GF-D8 (cell line): ENCODE measurements around the gene RSPH1.

Experiments used
- DNase-seq: peaks from one replicate; lab custom pipeline; 2025; lab: John Stamatoyannopoulos, UW

Gene RSPH1

GRCh38 chr21:42429856-42430255, 66.2 kb downstream of the RSPH1 start:
- no peak for DNase-seq

DNA sequence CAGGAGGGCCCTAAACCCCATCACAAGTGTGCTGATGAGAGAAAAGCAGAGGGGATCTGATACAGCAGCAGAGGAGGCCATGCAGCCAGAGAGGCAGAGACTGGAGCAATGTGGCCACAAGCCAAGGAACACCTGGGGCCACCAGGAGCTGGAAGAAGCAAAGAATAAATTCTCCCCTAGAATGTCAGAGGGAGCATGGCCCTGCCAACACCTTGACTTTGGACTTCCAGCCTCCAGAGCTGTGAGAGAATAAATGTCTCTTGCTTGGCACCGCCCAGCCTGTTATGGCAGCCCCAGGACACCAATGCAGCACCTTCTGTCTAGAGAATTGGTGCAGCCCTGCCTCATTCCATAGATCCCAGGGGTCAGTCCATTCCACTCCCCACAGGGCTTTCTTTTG, 67.0 kb downstream of the RSPH1 start:
- no peak for DNase-seq

DNA sequence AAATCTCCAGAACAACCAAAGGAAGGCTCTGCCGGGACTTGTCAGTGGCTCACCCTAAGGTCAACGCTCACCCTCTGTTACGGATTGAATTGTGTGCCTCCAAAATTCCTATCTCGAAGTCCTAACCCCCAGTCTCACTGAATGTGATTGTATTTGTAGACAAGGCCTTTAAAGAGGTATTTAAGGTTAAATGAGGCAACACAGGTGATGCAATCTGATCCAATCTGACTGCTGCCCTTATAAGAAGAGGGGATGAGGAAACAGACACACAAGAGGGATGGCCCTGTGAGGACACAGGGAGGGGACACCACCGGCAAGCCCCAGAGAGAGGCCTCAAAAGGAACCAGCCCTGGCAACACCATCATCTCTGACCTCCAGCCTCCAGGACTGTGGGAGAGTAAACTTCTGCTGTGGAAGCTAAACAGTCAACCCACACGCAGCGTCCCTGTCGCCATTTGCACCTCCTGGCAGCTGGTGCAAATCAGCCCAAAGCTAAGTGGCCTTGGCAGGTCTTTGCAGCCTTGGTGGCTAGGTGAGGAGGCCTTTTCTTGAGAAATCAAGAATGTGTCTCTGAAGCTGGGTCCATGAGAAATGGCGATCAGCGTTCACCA, 68.1 kb downstream of the RSPH1 start:
- DNase-seq, result peak; percentile 25

GRCh38 chr21:42426876-42427480, 69.0 kb downstream of the RSPH1 start:
- DNase-seq, result no peak

DNA sequence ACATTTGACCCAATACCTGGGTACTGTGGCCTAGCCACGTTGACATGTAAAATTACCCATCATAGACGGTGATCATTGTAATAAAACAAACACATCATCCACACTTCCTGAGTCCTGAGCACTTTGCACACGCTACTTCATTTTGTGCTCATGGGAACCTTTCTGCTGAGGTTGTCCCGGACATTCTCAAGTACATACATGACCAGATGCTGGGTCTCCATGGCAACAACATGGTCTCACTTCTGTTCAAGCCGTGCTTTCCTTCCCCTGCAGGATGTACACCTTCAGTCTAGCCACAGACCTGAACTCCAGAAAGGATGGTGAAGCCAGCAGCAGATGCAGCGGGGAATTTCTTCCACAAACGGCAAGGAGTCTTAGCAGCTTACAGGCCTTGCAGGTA, 69.6 kb downstream of the RSPH1 start:
- no peak for DNase-seq

DNA sequence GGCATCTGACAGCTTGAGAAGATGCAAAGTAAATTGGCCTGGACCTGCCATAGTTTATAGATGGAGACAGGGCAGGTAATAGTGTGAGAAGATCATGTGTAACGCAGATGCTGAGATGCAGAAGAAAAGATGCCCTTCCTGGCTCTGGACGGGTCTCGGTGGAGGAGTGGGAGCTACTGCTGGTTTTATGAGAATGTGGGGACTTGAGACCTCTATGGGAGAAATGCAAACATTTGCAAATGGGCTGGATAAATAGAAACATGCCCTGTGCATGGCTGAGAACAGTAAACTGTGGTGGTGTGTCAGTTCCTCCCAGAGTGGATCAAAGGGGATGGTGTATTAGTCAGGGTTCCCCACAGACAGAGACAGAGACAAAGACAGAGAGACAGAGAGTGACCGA, 70.4 kb downstream of the RSPH1 start:
- no peak for DNase-seq

- DNase-seq, result peak; percentile 98
Measured at GRCh38 chr21:42424914-42425541, 71.0 kb downstream of the RSPH1 start.

GRCh38 chr21:42423685-42424084, 72.3 kb downstream of the RSPH1 start:
- no peak for DNase-seq

DNA sequence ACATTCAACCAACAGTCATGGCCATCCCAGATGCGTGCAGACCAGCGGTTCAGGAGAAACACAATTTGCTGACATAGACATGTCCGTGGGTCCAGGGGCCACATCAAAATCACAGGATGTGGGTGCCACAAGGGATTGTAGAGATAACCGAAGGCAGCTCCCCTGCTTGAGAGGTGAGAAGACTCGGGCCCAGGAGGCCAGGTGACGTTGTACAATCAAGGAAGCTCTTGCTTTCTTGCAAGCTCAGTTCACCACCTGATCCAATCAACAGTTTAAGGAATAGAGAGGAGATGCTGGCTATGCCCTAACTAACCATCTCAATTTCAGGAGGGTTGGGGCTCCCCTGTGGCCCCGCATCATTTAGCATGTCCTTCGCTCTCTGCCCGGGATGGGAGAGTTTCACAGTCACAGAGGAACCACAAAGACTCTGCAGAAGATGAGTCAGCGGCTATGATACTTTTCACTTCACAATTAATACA, 72.8 kb downstream of the RSPH1 start:
- DNase-seq, result no peak
